ENCODE results near the gene PF4V1.

GRCh38 chr4:73848183-73848777, 4.8 kb upstream of the PF4V1 start:
- TF ChIP-seq JUND (CRISPR knock-in tag; IDR thresholded peaks at IDR 0.05) (no peak), ZFP91 (CRISPR knock-in tag; IDR thresholded peaks at IDR 0.05; ENCODE audit: borderline replicate concordance) (no peak), ATF3 (CRISPR knock-in tag; IDR thresholded peaks at IDR 0.05) (no peak), CERS6 (CRISPR knock-in tag; IDR thresholded peaks at IDR 0.05) (no peak), MAZ (IDR thresholded peaks at IDR 0.05; ENCODE audit: borderline replicate concordance, low read depth, low read length) (no peak), MAZ (CRISPR knock-in tag; IDR thresholded peaks at IDR 0.05; ENCODE audit: low read depth) (no peak), ZNF672 (CRISPR knock-in tag; IDR thresholded peaks at IDR 0.05) (no peak)
